SK-N-SH treated with all-trans-retinoic acid at 6 μM for 48 hours (cell line): ENCODE measurements around the gene INAFM1.

ENCODE experiments used
- ARNTL ChIP-seq: fragments of 450-650 bp; formaldehyde crosslinking; IDR thresholded peaks from 2 replicates; pipeline ENCODE4 v1.5.0; 2020; ENCODE audit warnings: low read depth, mild to moderate bottlenecking, moderate library complexity, borderline replicate concordance
- BACH2 ChIP-seq: fragments of 250-450 bp; sonication (Bioruptor Pico); IDR thresholded peaks from 2 replicates; pipeline ENCODE4 v1.9.0; 2021; ENCODE audit warnings: mild to moderate bottlenecking, borderline replicate concordance
- PATZ1 ChIP-seq: fragments of 250-450 bp; sonication (Bioruptor Pico); IDR thresholded peaks from 2 replicates; pipeline ENCODE4 v1.8.0; 2020; ENCODE audit warnings: mild to moderate bottlenecking, moderate library complexity, borderline replicate concordance
- RARB ChIP-seq: fragments of 250-450 bp; sonication (Bioruptor Pico); IDR thresholded peaks from 2 replicates; pipeline ENCODE4 v1.8.0; 2021; ENCODE audit warnings: mild to moderate bottlenecking, moderate library complexity
- SNAI2 ChIP-seq: fragments of 250-450 bp; sonication (Bioruptor Pico); IDR thresholded peaks from 2 replicates; pipeline ENCODE4 v1.5.0; 2020; ENCODE audit warnings: mild to moderate bottlenecking, moderate library complexity
- TCF4 ChIP-seq: fragments of 250-450 bp; sonication (Bioruptor Pico); IDR thresholded peaks from 2 replicates; pipeline ENCODE4 v1.8.0; 2021; ENCODE audit warnings: mild to moderate bottlenecking, moderate library complexity, borderline replicate concordance
- TOX ChIP-seq: fragments of 250-450 bp; sonication (Bioruptor Pico); IDR thresholded peaks from 2 replicates; pipeline ENCODE4 v1.8.0; 2021; ENCODE audit warnings: mild to moderate bottlenecking, moderate library complexity, borderline replicate concordance
- ZC3H10 ChIP-seq: fragments of 250-450 bp; sonication (Bioruptor Pico); IDR thresholded peaks from 2 replicates; pipeline ENCODE4 v1.5.1; 2021; ENCODE audit warnings: mild to moderate bottlenecking, moderate library complexity
- ZFP3 ChIP-seq: fragments of 250-450 bp; sonication (Bioruptor Pico); IDR thresholded peaks from 2 replicates; pipeline ENCODE4 v1.5.0; 2020; ENCODE audit warnings: mild to moderate bottlenecking, moderate library complexity
- ZFP30 ChIP-seq: fragments of 450-650 bp; formaldehyde crosslinking; IDR thresholded peaks from 2 replicates; pipeline ENCODE4 v1.5.0; 2022; ENCODE audit warnings: mild to moderate bottlenecking, moderate library complexity

GRCh38 chr19:47266401-47266941 lies 8.2 kb upstream of the INAFM1 start:
- no peak for TF ChIP-seq ZFP3
- no peak for TF ChIP-seq ARNTL (CRISPR knock-in tag)
- TF ChIP-seq TCF4, result no peak
- no peak for TF ChIP-seq PATZ1 (CRISPR knock-in tag)
- TF ChIP-seq TOX (CRISPR knock-in tag), result no peak
- no peak for TF ChIP-seq BACH2
- no peak for TF ChIP-seq ZFP30 (CRISPR knock-in tag)
- no peak for TF ChIP-seq ZC3H10
- TF ChIP-seq SNAI2, result no peak
- TF ChIP-seq RARB (CRISPR knock-in tag), result no peak
